GM18526 (cell line): Measurements from ENCODE around the gene SEC14L3.

ENCODE experiments used
- POLR2A ChIP-seq: IDR thresholded peaks from 3 replicates; pipeline ENCODE4 v1.6.1; 2011; ENCODE audit not compliant: insufficient read length; ENCODE audit errors: extremely low read depth

Gene SEC14L3

DNA sequence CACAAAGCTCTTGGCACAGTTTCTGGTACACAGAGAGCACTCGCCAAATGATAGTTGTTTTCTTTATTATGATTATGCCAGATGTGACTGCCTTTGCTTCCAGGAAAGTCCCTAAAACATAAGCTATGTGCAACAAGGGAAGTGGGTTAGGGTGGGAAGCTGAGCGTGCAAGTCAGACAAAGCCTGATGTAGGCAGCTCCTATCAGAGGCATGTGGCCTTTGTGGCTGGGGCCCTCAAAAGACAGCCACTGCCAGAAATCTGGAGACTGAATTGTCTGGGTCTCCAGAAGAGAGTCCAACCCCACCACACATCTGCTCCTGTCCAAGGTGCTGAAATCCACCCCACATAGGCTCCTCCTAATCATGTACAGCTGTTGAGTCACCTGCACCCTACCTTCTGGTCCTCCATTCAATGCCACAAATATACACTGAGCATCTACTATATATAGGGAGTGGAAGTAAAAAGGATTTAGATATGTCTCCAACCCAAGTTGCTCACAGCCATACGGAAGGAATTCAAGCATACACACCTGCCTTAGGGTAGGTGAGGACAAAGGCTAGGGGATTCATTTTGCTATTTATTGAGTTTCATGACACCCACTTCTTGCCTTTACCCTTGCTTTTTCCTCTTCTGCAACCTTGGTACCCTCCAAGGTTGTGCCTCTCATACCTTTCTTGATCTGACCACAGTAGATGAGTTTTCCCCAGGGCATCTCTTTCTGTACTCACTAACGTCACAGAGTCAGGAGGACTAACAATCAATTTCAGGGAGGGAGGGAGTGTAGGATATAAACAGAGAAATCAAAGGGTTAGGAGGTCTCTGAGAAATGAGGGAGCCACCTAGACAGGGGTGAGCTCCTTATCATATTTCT is 12.4 kb downstream of the SEC14L3 start:
- TF ChIP-seq POLR2A, result no peak

GRCh38 chr22:30457981-30458380 is 13.8 kb downstream of the SEC14L3 start:
- no peak for TF ChIP-seq POLR2A

DNA sequence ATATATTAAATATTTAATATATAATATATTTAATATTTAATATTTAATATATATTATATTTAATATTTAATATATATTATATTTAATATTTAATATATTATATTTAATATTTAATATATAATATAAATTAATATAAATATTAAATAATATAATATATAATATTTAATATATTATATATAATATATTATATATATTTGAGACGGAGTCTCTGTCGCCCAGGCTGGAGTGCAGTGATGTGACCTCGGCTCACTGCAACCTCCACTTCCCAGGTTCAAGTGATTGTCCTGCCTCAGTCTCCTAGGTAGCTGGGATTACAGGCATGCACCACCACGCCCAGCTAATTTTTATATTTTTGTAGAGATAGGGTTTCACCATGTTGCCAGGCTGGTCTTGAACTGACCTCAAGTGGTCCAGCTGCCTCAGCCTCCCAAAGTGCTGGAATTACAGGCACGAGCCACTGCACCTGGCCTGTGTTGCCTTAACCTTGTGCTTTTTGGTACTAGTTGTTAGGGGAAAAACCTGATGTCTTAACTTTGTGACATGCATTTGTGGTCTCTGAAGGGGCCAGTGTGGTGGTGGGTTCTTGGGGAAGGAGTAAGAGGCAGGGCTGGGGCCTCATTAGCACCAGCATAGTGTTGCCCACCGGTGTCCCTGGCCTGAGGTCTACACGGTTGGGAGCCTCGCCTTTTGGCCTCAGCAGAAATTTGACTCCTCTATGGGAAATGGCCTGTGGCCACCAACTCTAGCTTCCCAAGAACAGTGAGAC is 16.6 kb downstream of the SEC14L3 start:
- no peak for TF ChIP-seq POLR2A

- TF ChIP-seq POLR2A, result no peak
These were observed 17.9 kb downstream of the SEC14L3 start for GRCh38 chr22:30453731-30454510.

DNA sequence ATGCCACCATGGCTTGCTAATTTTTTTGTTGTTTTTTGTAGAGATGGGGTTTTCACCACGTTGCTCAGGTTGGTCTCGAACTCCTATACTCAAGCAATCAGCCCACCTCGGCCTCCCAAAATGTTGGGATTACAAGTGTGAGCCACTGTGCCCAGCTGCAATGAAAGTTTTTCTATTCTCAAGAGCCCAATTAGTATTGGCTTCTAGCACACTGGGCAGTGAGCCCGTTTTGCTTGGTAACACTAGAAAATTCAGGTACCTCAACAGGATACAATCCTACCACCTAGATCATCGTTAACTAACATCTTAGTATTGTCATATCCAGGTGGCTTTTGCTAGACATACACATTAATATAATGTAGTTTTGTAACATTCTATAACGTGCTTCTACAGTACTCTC is 19.0 kb downstream of the SEC14L3 start:
- TF ChIP-seq POLR2A, result no peak

DNA sequence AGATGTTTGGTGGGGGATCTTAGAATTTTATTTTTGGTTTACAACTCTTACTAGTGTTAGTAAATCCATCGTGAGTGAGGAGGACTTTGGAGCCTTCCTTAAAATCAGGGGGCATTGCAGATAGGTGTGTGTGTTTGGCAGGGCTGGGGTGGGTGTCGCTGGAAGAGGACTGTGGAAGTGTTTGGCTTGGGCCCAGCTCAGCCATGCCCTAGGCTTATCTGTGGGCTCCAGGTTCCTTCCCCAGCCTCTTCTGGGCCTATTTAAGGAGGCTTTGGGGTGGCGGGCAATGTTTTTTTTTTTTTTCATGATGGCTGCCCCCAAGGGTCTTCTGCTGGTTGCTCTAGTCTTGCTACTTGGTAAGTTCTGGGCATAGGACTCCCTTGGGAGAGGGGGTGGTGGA is 24.2 kb downstream of the SEC14L3 start:
- no peak for TF ChIP-seq POLR2A

DNA sequence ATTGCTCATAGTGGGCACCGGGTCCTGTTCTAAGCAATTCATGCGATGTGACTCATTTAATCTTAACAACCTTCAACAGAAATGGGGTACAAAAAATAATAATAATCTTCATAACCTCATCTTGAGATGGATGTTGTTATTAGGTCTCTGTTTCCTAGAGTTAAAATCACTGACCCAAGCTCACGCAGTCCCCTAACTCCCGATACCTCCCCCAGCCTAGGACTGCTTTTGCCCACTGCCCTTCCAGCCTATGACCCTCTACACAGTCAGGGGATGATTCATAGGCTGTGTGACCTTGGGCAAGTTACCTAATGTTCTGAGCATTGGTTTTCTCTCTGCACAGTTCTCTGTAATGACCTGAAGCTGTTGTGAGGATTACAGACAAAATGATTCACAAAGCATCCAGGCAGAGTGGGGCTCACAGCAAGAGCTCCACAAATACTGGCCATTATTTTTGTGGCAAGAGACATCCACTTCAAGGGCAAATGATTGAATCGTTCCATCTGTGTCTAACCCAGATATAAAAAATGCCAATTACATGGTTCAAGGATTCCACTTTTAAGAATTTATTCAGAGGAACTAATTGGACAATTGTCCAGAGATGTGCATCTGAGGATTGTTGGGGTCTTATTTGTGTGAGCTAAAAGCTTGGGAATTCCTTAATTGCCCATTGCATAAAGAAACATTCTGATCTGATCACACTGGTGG is 26.2 kb downstream of the SEC14L3 start:
- no peak for TF ChIP-seq POLR2A

DNA sequence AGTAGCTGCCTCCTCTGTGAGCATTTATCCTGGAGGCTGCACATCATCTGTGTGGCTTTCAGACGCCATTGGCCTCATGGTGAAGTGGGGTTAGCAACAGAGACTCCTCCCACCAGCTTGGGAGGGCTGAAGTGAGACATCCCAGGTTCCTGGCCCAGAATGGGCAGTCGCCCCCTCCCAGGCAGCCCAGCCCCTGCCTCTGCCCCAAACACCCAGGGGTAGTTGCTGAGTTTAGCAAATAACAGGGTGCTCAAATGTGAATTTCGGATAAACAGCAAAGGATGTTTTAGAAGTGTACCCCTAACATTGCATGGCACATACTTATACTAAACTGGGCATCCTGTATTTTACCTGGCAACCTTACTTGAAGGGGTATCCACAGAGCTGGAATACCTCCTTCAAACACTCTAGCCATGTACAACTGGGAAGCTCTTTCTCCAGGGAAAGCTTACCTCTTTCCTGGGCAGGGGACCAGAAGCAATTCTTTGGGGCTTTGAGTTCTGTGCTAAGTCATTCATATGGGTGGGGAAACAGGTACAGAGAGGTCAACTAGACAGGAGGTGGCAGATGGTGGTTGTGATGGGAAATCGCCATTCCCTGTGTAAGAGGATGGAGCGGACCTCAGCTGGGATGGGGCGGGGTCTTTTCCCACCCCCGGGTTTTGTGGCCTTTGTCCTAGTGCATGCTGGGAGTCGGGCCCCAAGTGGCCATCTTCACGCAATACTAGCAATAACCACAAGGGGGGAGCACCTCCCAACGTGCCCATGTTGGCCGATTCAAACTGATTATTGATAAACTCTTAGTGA is 27.0 kb downstream of the SEC14L3 start:
- no peak for TF ChIP-seq POLR2A

GRCh38 chr22:30441088-30441487 is 30.7 kb downstream of the SEC14L3 start:
- no peak for TF ChIP-seq POLR2A

- no peak for TF ChIP-seq POLR2A
These were observed 32.0 kb downstream of the SEC14L3 start for GRCh38 chr22:30439836-30440235.

GRCh38 chr22:30439226-30439625 is 32.6 kb downstream of the SEC14L3 start:
- no peak for TF ChIP-seq POLR2A

DNA sequence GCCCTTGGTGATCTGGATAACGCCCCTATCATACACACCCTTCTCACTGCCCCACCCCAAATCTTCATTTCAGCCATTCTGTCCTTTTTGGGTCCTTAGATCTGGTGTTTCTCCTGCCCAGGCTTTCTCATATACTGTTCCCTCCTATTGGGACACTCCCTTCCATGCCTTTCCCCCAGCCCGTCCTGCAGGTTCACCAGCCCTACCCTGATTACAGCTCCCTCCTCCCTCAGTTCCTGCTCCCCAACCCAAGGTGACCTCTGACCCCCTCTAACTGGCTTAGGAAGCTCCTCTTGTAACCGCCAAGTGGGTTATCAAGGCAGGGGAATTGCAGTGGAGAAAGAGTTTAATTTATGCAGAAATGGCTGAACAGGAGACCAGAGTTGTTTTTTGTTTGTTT is 33.3 kb downstream of the SEC14L3 start:
- TF ChIP-seq POLR2A, result no peak

GRCh38 chr22:30436196-30436595 is 35.6 kb downstream of the SEC14L3 start:
- TF ChIP-seq POLR2A, result no peak

DNA sequence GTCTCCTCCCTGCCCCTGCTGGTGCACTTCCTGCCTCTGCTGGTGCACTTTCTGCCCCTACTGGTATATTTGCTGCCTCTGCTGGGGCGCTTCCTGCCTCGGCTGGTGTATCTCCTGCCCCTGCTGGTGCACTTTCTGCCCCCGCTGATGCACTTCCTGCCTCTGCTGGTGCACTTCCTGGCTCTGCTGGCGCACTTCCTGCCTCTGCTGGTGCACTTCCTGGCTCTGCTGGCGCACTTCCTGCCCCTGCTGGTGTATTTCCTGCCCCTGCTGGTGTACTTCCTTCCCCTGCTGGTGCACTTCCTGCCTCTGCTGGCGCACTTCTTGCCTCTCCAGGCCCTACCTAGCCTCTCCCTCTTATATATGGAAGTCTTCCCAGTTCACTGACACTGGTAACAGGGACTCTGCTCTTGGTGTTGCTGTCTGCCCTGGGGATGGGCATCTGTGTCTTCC is 36.1 kb downstream of the SEC14L3 start:
- TF ChIP-seq POLR2A, result no peak
